PC-3 (cell line): ENCODE data around the gene ADGRV1. TPM values are rescaled to one million over a fixed set of nuclear protein-coding genes. Genes with fewer than 3 reads are reported as not detected.

Source experiments
- ATAC-seq: fragments of 200-7000 bp; cut with Tn5 transposase; 2 replicates; pipeline ENCODE4 v1.9.1; 2020; ENCODE audit warnings: mild to moderate bottlenecking, moderate library complexity
- BruUV-seq: library from RNA; stranded (reverse); fragments of 400-500 nt; replicated peaks from 2 replicates; lab custom pipeline; 2021; lab: Mats Ljungman, UMichigan
- CTCF ChIA-PET: fragments of 300-600 bp; sonication (Branson Sonifier 250); formaldehyde crosslinking; loops from one replicate; lab custom pipeline; 2022; ENCODE audit warnings: antibody characterized with exemption; lab: Charles Lee
- POLR2A ChIA-PET: fragments of 300-600 bp; sonication (Branson Sonifier 250); formaldehyde crosslinking; loops from one replicate; lab custom pipeline; 2022; ENCODE audit warnings: antibody characterized with exemption; ENCODE audit not compliant: unreplicated experiment; lab: Charles Lee
- DNase-seq: peaks from one replicate; pipeline ENCODE4 v3.0.0-alpha.2; 2015
- H2AFZ ChIP-seq: fragments of 300-600 bp; sonication (generic); 2 replicates; pipeline ENCODE4 v1.6.0; 2016; ENCODE audit warnings: antibody characterized with exemption, low read length
- H3F3A ChIP-seq: fragments of 300-600 bp; sonication (generic); one replicate; pipeline ENCODE4 v1.6.0; 2017; ENCODE audit warnings: antibody characterized with exemption, low read length, control low read depth, mild to moderate bottlenecking; ENCODE audit not compliant: unreplicated experiment
- H3K27ac ChIP-seq: fragments of 300-600 bp; sonication (generic); 2 replicates; pipeline ENCODE4 v1.5.1; 2016; ENCODE audit warnings: mild to moderate bottlenecking, low read length
- H3K27me3 ChIP-seq: fragments of 300-600 bp; sonication (generic); 2 replicates; pipeline ENCODE4 v1.6.1; 2016; ENCODE audit warnings: low read length, mixed read lengths
- H3K36me3 ChIP-seq: fragments of 300-600 bp; sonication (generic); 2 replicates; pipeline ENCODE4 v1.6.1; 2016; ENCODE audit warnings: low read depth, mixed run types, low read length, mixed read lengths
- H3K4me1 ChIP-seq: fragments of 300-600 bp; sonication (generic); 2 replicates; pipeline ENCODE4 v1.5.1; 2016; ENCODE audit warnings: low read length; ENCODE audit not compliant: insufficient read depth
- H3K4me2 ChIP-seq: fragments of 300-600 bp; sonication (generic); 2 replicates; pipeline ENCODE4 v1.6.0; 2016; ENCODE audit warnings: low read length
- H3K4me3 ChIP-seq: fragments of 300-600 bp; sonication (generic); 2 replicates; pipeline ENCODE4 v1.5.1; 2016; ENCODE audit warnings: mild to moderate bottlenecking, low read length, mixed read lengths
- H3K79me2 ChIP-seq: fragments of 300-600 bp; sonication (generic); 2 replicates; pipeline ENCODE4 v1.6.1; 2017; ENCODE audit warnings: low read length, mixed read lengths
- H3K9ac ChIP-seq: fragments of 300-600 bp; sonication (generic); 2 replicates; pipeline ENCODE4 v1.6.0; 2016; ENCODE audit warnings: mild to moderate bottlenecking, low read length
- H3K9me2 ChIP-seq: fragments of 300-600 bp; sonication (generic); replicated peaks from 2 replicates; pipeline ENCODE4 v1.6.1; 2016; ENCODE audit warnings: mixed run types, low read length, mixed read lengths
- H3K9me3 ChIP-seq: fragments of 300-600 bp; sonication (generic); 2 replicates; pipeline ENCODE4 v1.6.1; 2016; ENCODE audit warnings: low read length, mixed read lengths
- H4K20me1 ChIP-seq: fragments of 300-600 bp; sonication (generic); 2 replicates; pipeline ENCODE4 v1.6.1; 2016; ENCODE audit warnings: low read length, mixed read lengths
- EZH2 ChIP-seq: fragments of 300-600 bp; sonication (generic); IDR thresholded peaks from one replicate; pipeline ENCODE4 v1.6.1; 2017; ENCODE audit warnings: antibody characterized with exemption, mild to moderate bottlenecking, low read length; ENCODE audit not compliant: unreplicated experiment
- EZH2phosphoT487 ChIP-seq: fragments of 300-600 bp; sonication (generic); IDR thresholded peaks from 2 replicates; pipeline ENCODE4 v1.6.1; 2018; ENCODE audit warnings: mild to moderate bottlenecking, antibody characterized with exemption, low read length, borderline replicate concordance
- intact Hi-C: fragments of 100-400 bp; cut with micrococcal nuclease; formaldehyde crosslinking; loops from 2 replicates; pipeline ENCODE4 v1.9.0; 2023
- total RNA-seq: library from RNA; depleted of rRNA; stranded (reverse); fragments of >200 nt; gene quantifications from 2 replicates; pipeline ENCODE4 v1.2.3, GENCODE V29; 2014
- TF ChIP-seq, protein P1 (sequence below): fragments of 300-600 bp; sonication (generic); conservative IDR thresholded peaks from 2 replicates; pipeline ENCODE4 v1.5.1; 2017; ENCODE audit warnings: antibody characterized with exemption, low read depth, mild to moderate bottlenecking, low read length

Gene ADGRV1
- total RNA-seq, 1 experiment from 2014 or later = 22.7 TPM

DNA sequence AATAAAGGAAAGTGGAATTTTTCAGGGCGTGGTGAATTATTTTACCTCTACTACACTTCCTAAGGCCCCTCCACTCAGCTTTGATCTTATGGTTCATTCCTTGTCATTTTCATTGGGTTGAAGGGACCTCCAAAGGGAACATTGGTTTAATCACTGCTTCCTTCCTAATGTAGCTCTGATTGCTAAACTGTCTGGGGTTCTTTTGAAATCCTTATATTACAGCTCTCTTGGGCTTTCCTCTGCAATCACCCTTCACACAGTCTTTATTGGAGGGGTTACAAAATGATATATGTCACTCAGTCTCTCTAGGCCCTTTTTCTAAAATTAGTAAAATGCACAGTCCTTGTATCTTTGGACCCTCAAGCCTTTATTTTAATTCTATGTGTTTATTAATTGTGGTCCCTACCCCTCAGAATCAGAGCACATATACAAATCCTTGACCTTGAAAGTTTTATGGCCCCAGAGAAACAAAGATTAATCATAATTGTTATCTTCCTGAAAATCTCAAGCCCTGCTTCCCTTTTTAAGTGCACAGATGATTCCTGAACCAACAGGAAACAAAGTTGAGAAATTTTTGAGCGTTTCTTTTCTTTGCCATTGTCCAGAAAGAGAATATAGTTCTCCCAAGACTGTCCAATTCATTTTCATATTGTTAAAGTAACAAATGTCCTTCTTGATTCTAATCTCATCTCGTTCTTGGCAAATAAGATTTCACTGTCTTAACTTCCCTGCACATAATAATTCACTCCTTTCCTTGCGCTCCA lies 494.6 kb downstream of the ADGRV1 start:
- Histone ChIP-seq H3K79me2 (no peaks in the 10 kb centered on the region), H3K4me2 (no peak overlapping the region), H3K4me3 (no peak overlapping the region), H3K27me3 (no peaks in the 10 kb centered on the region), H3K9me2 (no peaks in the 10 kb centered on the region), H3K27ac (no peak overlapping the region), H3K36me3 (no peaks in the 10 kb centered on the region), H4K20me1 (no peaks in the 10 kb centered on the region), H3F3A (peaks cover 4% of the 10 kb centered on the region), H2AFZ (no peak overlapping the region), H3K9me3 (no peaks in the 10 kb centered on the region), H3K4me1 (peaks cover 46% of the 10 kb centered on the region), H3K9ac (no peak overlapping the region)
- DNase-seq = no peak
- intact Hi-C loops = no loop called here
- no peak for ATAC-seq
- CTCF ChIA-PET = no interaction called here
- TF ChIP-seq EZH2phosphoT487 (no peak), EZH2 (no peak)
- TF ChIP-seq, protein P1, sequence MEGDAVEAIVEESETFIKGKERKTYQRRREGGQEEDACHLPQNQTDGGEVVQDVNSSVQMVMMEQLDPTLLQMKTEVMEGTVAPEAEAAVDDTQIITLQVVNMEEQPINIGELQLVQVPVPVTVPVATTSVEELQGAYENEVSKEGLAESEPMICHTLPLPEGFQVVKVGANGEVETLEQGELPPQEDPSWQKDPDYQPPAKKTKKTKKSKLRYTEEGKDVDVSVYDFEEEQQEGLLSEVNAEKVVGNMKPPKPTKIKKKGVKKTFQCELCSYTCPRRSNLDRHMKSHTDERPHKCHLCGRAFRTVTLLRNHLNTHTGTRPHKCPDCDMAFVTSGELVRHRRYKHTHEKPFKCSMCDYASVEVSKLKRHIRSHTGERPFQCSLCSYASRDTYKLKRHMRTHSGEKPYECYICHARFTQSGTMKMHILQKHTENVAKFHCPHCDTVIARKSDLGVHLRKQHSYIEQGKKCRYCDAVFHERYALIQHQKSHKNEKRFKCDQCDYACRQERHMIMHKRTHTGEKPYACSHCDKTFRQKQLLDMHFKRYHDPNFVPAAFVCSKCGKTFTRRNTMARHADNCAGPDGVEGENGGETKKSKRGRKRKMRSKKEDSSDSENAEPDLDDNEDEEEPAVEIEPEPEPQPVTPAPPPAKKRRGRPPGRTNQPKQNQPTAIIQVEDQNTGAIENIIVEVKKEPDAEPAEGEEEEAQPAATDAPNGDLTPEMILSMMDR = no peak
- no TSS peak for BruUV-seq
- POLR2A ChIA-PET = no interaction called here

DNA sequence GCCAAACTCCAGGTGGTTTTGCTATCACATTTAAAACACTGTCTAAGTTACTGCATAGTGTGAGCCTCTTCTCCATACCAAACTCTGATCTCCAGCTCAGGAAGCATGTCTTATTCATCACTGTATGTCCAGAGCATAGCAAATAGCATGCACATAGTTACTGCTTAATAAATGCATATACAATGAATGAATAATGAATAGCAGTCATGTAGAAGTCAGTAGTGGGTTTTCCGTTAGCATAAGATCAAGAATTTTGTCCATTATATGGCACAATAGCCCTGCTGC lies 495.1 kb downstream of the ADGRV1 start:
- BruUV-seq = no TSS peak
- ATAC-seq (no peak), DNase-seq (no peak)
- Histone ChIP-seq H3K79me2 (no peaks in the 10 kb centered on the region), H3K27me3 (no peaks in the 10 kb centered on the region), H3K27ac (no peak overlapping the region), H3K9me3 (no peaks in the 10 kb centered on the region), H3K9me2 (no peaks in the 10 kb centered on the region), H2AFZ (no peak overlapping the region), H3F3A (peaks cover 4% of the 10 kb centered on the region), H3K36me3 (no peaks in the 10 kb centered on the region), H4K20me1 (no peaks in the 10 kb centered on the region), H3K4me1 (peaks cover 46% of the 10 kb centered on the region), H3K9ac (no peak overlapping the region), H3K4me3 (no peak overlapping the region), H3K4me2 (no peak overlapping the region)
- CTCF ChIA-PET = no interaction called here
- intact Hi-C loops = no loop called here
- TF ChIP-seq, protein P1 = no peak
- TF ChIP-seq EZH2 = no peak
- TF ChIP-seq EZH2phosphoT487 = no peak
- POLR2A ChIA-PET = no interaction called here

- ChIA-PET POLR2A (no interaction called here), CTCF (interaction anchor here (1.0 kb wide), 1 partner anchor 21 kb away, joined by 6 read pairs; no protein-coding TSS in a partner anchor)
- DNase-seq (no peak), ATAC-seq (no peak)
- TF ChIP-seq EZH2 (no peak), EZH2phosphoT487 (no peak)
- TF ChIP-seq, protein P1 = no peak
- intact Hi-C loops = no loop called here
- H3K4me2 ChIP-seq = peak overlapping the region; percentile 61
- H2AFZ ChIP-seq = 0 out of 2 replicates have a peak overlapping the region, but pooled peaks have one; percentile 12
- H3K4me3 ChIP-seq = no peak overlapping the region
- H3K79me2 ChIP-seq = no peaks in the 10 kb centered on the region
- H3K27me3 ChIP-seq = no peaks in the 10 kb centered on the region
- H3K4me1 ChIP-seq = peaks cover 39% of the 10 kb centered on the region
- peak overlapping the region; percentile 42 for H3K9ac ChIP-seq
- no peaks in the 10 kb centered on the region for H3K9me2 ChIP-seq
- H3F3A ChIP-seq = no peaks in the 10 kb centered on the region
- H3K27ac ChIP-seq = peak overlapping the region; percentile 89
- no peaks in the 10 kb centered on the region for H4K20me1 ChIP-seq
- H3K9me3 ChIP-seq = no peaks in the 10 kb centered on the region
- no peaks in the 10 kb centered on the region for H3K36me3 ChIP-seq
- BruUV-seq = no TSS peak
These were observed 499.6 kb downstream of the ADGRV1 start for GRCh38 chr5:91058155-91058554.
